K562 (cell line): Measurements from ENCODE around the gene LRRC74B. TPM values are rescaled to one million over a fixed set of nuclear protein-coding genes. Genes with fewer than 3 reads are reported as not detected.

Experiments
- BDP1 ChIP-seq: IDR thresholded peaks from 3 replicates; pipeline ENCODE4 v1.6.1; 2011; ENCODE audit not compliant: insufficient read length, insufficient read depth
- HIVEP1 ChIP-seq: fragments of 250-450 bp; sonication (Bioruptor Pico); IDR thresholded peaks from 2 replicates; pipeline ENCODE4 v1.4.0; 2020; ENCODE audit warnings: mild to moderate bottlenecking
- NFE2 ChIP-seq: IDR thresholded peaks from 2 replicates; pipeline ENCODE4 v1.6.1; 2014; ENCODE audit warnings: antibody characterized with exemption, low read depth
- RBM25 ChIP-seq: fragments of 200-400 bp; formaldehyde crosslinking; IDR thresholded peaks from 2 replicates; pipeline ENCODE4 v1.6.1; 2018; ENCODE audit warnings: low read length, low read depth, moderate library complexity; ENCODE audit not compliant: severe bottlenecking
- SRSF9 ChIP-seq: fragments of 200-400 bp; formaldehyde crosslinking; IDR thresholded peaks from 2 replicates; pipeline ENCODE4 v1.6.1; 2017; ENCODE audit warnings: low read depth, low read length, borderline replicate concordance
- ZNF232 ChIP-seq: sonication (generic); formaldehyde crosslinking; IDR thresholded peaks from 2 replicates; pipeline ENCODE4 v1.8.0; 2022; ENCODE audit warnings: mild to moderate bottlenecking, missing genetic modification reagents
- polyA plus RNA-seq, 8 experiments: library from polyadenylated mRNA; depleted of rRNA in 4 of 8; stranded (reverse) in 5 of 8; unstranded in 3 of 8; fragments of >200 nt; fragmentation: Nextera tagmentation in 2 of 8; fragmentation: Illumina TruSeq in 1 of 8; extraction: Ambion mirVana in 2 of 8; extraction: Trizol in 1 of 8; gene quantifications; 2 replicates each; pipeline versions ENCODE4 v1.2.1 to v1.2.3, GENCODE V29; 2011 to 2014; ENCODE audit warnings: inconsistent platforms in 1 of 8, missing spikeins in 1 of 8
- total RNA-seq, 7 experiments: library from RNA; depleted of rRNA in 6 of 7; stranded (reverse); fragments of >200 nt in 6 of 7; fragmentation: Illumina TruSeq in 2 of 7; extraction: Trizol in 2 of 7; gene quantifications; 2 replicates each; pipeline versions ENCODE4 v1.2.1 to v1.2.3, GENCODE V29; 2011 to 2021; ENCODE audit warnings: low replicate concordance in 1 of 7
- TF ChIP-seq, protein P1 (sequence below), 2 experiments: fragments of 200-800 bp in 1 of 2; sonication (Bioruptor generic) in 1 of 2; sonication (generic) in 1 of 2; formaldehyde crosslinking in 1 of 2; IDR thresholded peaks in 1 of 2; conservative IDR thresholded peaks in 1 of 2; 2 replicates each; pipeline versions ENCODE4 v1.5.0 to v1.6.1; 2016 to 2020; ENCODE audit warnings: missing compliant biosample characterization in 1 of 2, missing genetic modification characterization in 1 of 2, missing genetic modification reagents in 1 of 2
- TF ChIP-seq, protein P2 (sequence below): sonication (generic); formaldehyde crosslinking; IDR thresholded peaks from 2 replicates; pipeline ENCODE4 v1.8.1; 2023; ENCODE audit warnings: mild to moderate bottlenecking, missing genetic modification reagents
- TF ChIP-seq, protein P3 (sequence below): IDR thresholded peaks from 3 replicates; pipeline ENCODE4 v1.6.1; 2011; ENCODE audit warnings: borderline replicate concordance, mild to moderate bottlenecking; ENCODE audit not compliant: insufficient read length, insufficient read depth
- TF ChIP-seq, protein P4 (sequence below): fragments of 200-600 bp; sonication (generic); IDR thresholded peaks from one replicate; pipeline ENCODE4 v1.6.1; 2012; ENCODE audit warnings: mild to moderate bottlenecking, low read depth, low read length, inconsistent platforms
- TF ChIP-seq, protein P5 (sequence below): sonication (generic); formaldehyde crosslinking; IDR thresholded peaks from 2 replicates; pipeline ENCODE4 v1.8.0; 2022; ENCODE audit warnings: mild to moderate bottlenecking, missing genetic modification reagents

LRRC74B gene
- total and polyA plus RNA-seq, 9 of the 15 experiments (the other 6 are each of a cell fraction or from before 2014, with no cell fraction given) = not detected

DNA sequence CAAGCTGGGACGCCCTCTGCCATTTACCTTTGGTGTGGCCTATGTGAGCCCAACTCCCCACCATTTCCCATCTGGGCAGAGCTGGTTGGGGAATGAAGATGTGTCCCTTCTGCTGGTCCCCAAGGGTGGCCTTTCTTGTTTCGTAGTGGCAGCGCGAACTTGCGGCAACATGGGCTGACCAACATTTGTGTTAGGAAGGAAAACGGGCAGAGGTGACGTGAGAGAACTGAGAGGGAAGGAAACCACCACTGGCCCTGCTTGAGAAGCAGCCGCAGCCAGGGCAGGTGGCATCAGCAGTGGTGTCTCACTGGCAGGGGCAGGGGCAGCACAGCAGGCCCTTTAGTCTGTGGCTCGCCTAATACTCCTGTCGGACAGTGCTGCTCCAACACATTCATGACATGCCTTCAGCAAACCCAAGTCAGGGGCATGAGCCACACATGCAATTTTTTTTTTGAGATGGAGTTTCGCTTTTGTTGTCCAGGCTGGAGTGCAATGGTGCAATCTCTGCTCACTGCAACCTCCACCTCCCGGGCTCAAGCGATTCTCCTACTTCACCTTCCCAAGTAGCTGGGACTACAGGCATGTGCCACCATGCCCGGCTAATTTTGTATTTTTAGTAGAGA is 29.9 kb downstream of the LRRC74B start (continued):
- TF ChIP-seq, protein P1, sequence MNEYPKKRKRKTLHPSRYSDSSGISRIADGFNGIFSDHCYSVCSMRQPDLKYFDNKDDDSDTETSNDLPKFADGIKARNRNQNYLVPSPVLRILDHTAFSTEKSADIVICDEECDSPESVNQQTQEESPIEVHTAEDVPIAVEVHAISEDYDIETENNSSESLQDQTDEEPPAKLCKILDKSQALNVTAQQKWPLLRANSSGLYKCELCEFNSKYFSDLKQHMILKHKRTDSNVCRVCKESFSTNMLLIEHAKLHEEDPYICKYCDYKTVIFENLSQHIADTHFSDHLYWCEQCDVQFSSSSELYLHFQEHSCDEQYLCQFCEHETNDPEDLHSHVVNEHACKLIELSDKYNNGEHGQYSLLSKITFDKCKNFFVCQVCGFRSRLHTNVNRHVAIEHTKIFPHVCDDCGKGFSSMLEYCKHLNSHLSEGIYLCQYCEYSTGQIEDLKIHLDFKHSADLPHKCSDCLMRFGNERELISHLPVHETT (CRISPR knock-in tag; conservative IDR thresholded peaks at IDR 0.05 in 1 of 2, IDR thresholded peaks at IDR 0.05 in 1 of 2) = no peak
- TF ChIP-seq NFE2 = no peak
- no peak for TF ChIP-seq BDP1
- no peak for TF ChIP-seq RBM25
- no peak for TF ChIP-seq SRSF9
- TF ChIP-seq, protein P2, sequence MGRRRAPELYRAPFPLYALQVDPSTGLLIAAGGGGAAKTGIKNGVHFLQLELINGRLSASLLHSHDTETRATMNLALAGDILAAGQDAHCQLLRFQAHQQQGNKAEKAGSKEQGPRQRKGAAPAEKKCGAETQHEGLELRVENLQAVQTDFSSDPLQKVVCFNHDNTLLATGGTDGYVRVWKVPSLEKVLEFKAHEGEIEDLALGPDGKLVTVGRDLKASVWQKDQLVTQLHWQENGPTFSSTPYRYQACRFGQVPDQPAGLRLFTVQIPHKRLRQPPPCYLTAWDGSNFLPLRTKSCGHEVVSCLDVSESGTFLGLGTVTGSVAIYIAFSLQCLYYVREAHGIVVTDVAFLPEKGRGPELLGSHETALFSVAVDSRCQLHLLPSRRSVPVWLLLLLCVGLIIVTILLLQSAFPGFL (CRISPR knock-in tag) = no peak
- TF ChIP-seq ZNF232 (CRISPR knock-in tag) = no peak
- 0 out of 2 replicates have a peak, but pooled peaks have one; percentile 22 for TF ChIP-seq HIVEP1 (CRISPR knock-in tag)
- TF ChIP-seq, protein P3, sequence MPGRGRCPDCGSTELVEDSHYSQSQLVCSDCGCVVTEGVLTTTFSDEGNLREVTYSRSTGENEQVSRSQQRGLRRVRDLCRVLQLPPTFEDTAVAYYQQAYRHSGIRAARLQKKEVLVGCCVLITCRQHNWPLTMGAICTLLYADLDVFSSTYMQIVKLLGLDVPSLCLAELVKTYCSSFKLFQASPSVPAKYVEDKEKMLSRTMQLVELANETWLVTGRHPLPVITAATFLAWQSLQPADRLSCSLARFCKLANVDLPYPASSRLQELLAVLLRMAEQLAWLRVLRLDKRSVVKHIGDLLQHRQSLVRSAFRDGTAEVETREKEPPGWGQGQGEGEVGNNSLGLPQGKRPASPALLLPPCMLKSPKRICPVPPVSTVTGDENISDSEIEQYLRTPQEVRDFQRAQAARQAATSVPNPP = no peak
- TF ChIP-seq, protein P4, sequence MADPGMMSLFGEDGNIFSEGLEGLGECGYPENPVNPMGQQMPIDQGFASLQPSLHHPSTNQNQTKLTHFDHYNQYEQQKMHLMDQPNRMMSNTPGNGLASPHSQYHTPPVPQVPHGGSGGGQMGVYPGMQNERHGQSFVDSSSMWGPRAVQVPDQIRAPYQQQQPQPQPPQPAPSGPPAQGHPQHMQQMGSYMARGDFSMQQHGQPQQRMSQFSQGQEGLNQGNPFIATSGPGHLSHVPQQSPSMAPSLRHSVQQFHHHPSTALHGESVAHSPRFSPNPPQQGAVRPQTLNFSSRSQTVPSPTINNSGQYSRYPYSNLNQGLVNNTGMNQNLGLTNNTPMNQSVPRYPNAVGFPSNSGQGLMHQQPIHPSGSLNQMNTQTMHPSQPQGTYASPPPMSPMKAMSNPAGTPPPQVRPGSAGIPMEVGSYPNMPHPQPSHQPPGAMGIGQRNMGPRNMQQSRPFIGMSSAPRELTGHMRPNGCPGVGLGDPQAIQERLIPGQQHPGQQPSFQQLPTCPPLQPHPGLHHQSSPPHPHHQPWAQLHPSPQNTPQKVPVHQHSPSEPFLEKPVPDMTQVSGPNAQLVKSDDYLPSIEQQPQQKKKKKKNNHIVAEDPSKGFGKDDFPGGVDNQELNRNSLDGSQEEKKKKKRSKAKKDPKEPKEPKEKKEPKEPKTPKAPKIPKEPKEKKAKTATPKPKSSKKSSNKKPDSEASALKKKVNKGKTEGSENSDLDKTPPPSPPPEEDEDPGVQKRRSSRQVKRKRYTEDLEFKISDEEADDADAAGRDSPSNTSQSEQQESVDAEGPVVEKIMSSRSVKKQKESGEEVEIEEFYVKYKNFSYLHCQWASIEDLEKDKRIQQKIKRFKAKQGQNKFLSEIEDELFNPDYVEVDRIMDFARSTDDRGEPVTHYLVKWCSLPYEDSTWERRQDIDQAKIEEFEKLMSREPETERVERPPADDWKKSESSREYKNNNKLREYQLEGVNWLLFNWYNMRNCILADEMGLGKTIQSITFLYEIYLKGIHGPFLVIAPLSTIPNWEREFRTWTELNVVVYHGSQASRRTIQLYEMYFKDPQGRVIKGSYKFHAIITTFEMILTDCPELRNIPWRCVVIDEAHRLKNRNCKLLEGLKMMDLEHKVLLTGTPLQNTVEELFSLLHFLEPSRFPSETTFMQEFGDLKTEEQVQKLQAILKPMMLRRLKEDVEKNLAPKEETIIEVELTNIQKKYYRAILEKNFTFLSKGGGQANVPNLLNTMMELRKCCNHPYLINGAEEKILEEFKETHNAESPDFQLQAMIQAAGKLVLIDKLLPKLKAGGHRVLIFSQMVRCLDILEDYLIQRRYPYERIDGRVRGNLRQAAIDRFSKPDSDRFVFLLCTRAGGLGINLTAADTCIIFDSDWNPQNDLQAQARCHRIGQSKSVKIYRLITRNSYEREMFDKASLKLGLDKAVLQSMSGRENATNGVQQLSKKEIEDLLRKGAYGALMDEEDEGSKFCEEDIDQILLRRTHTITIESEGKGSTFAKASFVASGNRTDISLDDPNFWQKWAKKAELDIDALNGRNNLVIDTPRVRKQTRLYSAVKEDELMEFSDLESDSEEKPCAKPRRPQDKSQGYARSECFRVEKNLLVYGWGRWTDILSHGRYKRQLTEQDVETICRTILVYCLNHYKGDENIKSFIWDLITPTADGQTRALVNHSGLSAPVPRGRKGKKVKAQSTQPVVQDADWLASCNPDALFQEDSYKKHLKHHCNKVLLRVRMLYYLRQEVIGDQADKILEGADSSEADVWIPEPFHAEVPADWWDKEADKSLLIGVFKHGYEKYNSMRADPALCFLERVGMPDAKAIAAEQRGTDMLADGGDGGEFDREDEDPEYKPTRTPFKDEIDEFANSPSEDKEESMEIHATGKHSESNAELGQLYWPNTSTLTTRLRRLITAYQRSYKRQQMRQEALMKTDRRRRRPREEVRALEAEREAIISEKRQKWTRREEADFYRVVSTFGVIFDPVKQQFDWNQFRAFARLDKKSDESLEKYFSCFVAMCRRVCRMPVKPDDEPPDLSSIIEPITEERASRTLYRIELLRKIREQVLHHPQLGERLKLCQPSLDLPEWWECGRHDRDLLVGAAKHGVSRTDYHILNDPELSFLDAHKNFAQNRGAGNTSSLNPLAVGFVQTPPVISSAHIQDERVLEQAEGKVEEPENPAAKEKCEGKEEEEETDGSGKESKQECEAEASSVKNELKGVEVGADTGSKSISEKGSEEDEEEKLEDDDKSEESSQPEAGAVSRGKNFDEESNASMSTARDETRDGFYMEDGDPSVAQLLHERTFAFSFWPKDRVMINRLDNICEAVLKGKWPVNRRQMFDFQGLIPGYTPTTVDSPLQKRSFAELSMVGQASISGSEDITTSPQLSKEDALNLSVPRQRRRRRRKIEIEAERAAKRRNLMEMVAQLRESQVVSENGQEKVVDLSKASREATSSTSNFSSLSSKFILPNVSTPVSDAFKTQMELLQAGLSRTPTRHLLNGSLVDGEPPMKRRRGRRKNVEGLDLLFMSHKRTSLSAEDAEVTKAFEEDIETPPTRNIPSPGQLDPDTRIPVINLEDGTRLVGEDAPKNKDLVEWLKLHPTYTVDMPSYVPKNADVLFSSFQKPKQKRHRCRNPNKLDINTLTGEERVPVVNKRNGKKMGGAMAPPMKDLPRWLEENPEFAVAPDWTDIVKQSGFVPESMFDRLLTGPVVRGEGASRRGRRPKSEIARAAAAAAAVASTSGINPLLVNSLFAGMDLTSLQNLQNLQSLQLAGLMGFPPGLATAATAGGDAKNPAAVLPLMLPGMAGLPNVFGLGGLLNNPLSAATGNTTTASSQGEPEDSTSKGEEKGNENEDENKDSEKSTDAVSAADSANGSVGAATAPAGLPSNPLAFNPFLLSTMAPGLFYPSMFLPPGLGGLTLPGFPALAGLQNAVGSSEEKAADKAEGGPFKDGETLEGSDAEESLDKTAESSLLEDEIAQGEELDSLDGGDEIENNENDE = no peak
- TF ChIP-seq, protein P5, sequence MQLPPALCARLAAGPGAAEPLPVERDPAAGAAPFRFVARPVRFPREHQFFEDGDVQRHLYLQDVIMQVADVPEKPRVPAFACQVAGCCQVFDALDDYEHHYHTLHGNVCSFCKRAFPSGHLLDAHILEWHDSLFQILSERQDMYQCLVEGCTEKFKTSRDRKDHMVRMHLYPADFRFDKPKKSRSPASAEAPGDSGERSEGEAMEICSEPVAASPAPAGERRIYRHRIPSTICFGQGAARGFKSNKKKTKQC (CRISPR knock-in tag) = no peak
